GM12878 (cell line): ENCODE results near the gene PCK1.
A peak's percentile ranks its signal among the peaks of the same experiment; 100 is the strongest.

Experiments used
- BCL11A ChIP-seq: IDR thresholded peaks from 2 replicates; pipeline ENCODE4 v1.6.1; 2011; ENCODE audit warnings: low read depth, low read length
- CTCF ChIP-seq, 3 experiments: IDR thresholded peaks in 2 of 3; conservative IDR thresholded peaks in 1 of 3; 2 replicates each; pipeline ENCODE4 v1.5.1; 2011; ENCODE audit warnings: low read depth in 3 of 3, low read length in 3 of 3, mild to moderate bottlenecking in 3 of 3, control low read depth in 2 of 3, moderate library complexity in 2 of 3, inconsistent platforms in 1 of 3, mixed read lengths in 1 of 3; ENCODE audit not compliant: control insufficient read depth in 2 of 3, insufficient read depth in 1 of 3; ENCODE audit errors: extremely low read depth in 1 of 3
- POLR2A ChIP-seq: IDR thresholded peaks from 2 replicates; pipeline ENCODE4 v1.6.1; 2011; ENCODE audit warnings: low read depth, mild to moderate bottlenecking, low read length

GRCh38 chr20:57582432-57583288 lies 21.8 kb downstream of the PCK1 start:
- TF ChIP-seq CTCF (IDR thresholded peaks at IDR 0.05 in 2 of 3, conservative IDR thresholded peaks at IDR 0.05 in 1 of 3; ENCODE audit: control insufficient read depth in 2 of 3, extremely low read depth in 1 of 3, insufficient read depth in 1 of 3, low read depth in 3 of 3, low read length in 3 of 3) (peak; percentile 11 to 25 (median 24); a peak in 4 of 6 replicates), BCL11A (no peak), POLR2A (no peak)
